Smooth muscle cell (in vitro differentiated cells): Measurements from ENCODE around the gene PLA2G12A. TPM values are rescaled to one million over a fixed set of nuclear protein-coding genes. Genes with fewer than 3 reads are reported as not detected.

ENCODE experiments used
- DNase-seq: peaks from one replicate; lab custom pipeline; 2025; ENCODE audit not compliant: unreplicated experiment; lab: John Stamatoyannopoulos, UW
- H2AFZ ChIP-seq: fragments of 200-600 bp; sonication (generic); 2 replicates; pipeline ENCODE4 v1.6.0; 2016; ENCODE audit warnings: antibody characterized with exemption, low read depth, mild to moderate bottlenecking
- H3F3A ChIP-seq: fragments of 200-600 bp; sonication (generic); 2 replicates; pipeline ENCODE4 v1.6.0; 2017; ENCODE audit warnings: antibody characterized with exemption, low read depth
- H3K27ac ChIP-seq: fragments of 200-600 bp; sonication (generic); 2 replicates; pipeline ENCODE4 v1.5.1; 2016; ENCODE audit warnings: low read depth, mild to moderate bottlenecking
- H3K27me3 ChIP-seq: fragments of 200-600 bp; sonication (generic); 2 replicates; pipeline ENCODE4 v1.6.1; 2016; ENCODE audit warnings: low read depth, mild to moderate bottlenecking
- H3K36me3 ChIP-seq: fragments of 200-600 bp; sonication (generic); 2 replicates; pipeline ENCODE4 v1.5.1; 2016; ENCODE audit warnings: low read depth
- H3K4me1 ChIP-seq: fragments of 200-600 bp; sonication (generic); 2 replicates; pipeline ENCODE4 v1.5.1; 2016; ENCODE audit warnings: low read depth
- H3K4me2 ChIP-seq: fragments of 200-600 bp; sonication (generic); 2 replicates; pipeline ENCODE4 v1.6.0; 2016; ENCODE audit warnings: mild to moderate bottlenecking
- H3K4me3 ChIP-seq: fragments of 200-600 bp; sonication (generic); 2 replicates; pipeline ENCODE4 v1.5.1; 2016; ENCODE audit warnings: mild to moderate bottlenecking
- H3K79me2 ChIP-seq: fragments of 200-600 bp; sonication (generic); 2 replicates; pipeline ENCODE4 v1.6.0; 2016; ENCODE audit warnings: low read depth, mild to moderate bottlenecking
- H3K9ac ChIP-seq: fragments of 200-600 bp; sonication (generic); 2 replicates; pipeline ENCODE4 v1.6.0; 2016; ENCODE audit warnings: low read depth
- H3K9me3 ChIP-seq: fragments of 200-600 bp; sonication (generic); replicated peaks from 2 replicates; pipeline ENCODE4 v1.5.1; 2016; ENCODE audit warnings: low read depth
- H4K20me1 ChIP-seq: fragments of 200-600 bp; sonication (generic); 2 replicates; pipeline ENCODE4 v1.6.0; 2016; ENCODE audit warnings: low read depth
- CTCF ChIP-seq: fragments of 200-600 bp; sonication (generic); IDR thresholded peaks from 2 replicates; pipeline ENCODE4 v1.5.1; 2017; ENCODE audit warnings: borderline replicate concordance, mild to moderate bottlenecking, antibody characterized with exemption; ENCODE audit not compliant: insufficient read depth, poor library complexity, severe bottlenecking
- whole genome bisulfite sequencing: methylation state at CpG from one replicate; pipeline ENCODE4 v1.1.7; 2016; ENCODE audit warnings: low lambda C conversion rate; 5-methylcytosine and 5-hydroxymethylcytosine counted together
- polyA plus RNA-seq: library from polyadenylated mRNA; unstranded; fragments of >200 nt; fragmentation: Nextera tagmentation; extraction: Ambion mirVana; gene quantifications from 2 replicates; pipeline ENCODE4 v1.2.1, GENCODE V29; 2016
- total RNA-seq: library from RNA; depleted of rRNA; stranded (reverse); fragments of >200 nt; gene quantifications from 2 replicates; pipeline ENCODE4 v1.2.3, GENCODE V29; 2014

PLA2G12A gene
- total and polyA plus RNA-seq, 2 experiments from 2014 or later = 36.8 to 56.5 TPM

- H3K4me2 ChIP-seq = no peak overlapping the region
- no peaks in the 10 kb centered on the region for H4K20me1 ChIP-seq
- peaks cover 14% of the 10 kb centered on the region for H3F3A ChIP-seq
- H3K79me2 ChIP-seq = peaks cover 37% of the 10 kb centered on the region
- H3K27me3 ChIP-seq = no peaks in the 10 kb centered on the region
- no peak overlapping the region for H3K27ac ChIP-seq
- no peak for DNase-seq
- no peak overlapping the region for H3K4me3 ChIP-seq
- H3K36me3 ChIP-seq = no peaks in the 10 kb centered on the region
- H2AFZ ChIP-seq = no peak overlapping the region
- TF ChIP-seq CTCF = no peak
- no peaks in the 10 kb centered on the region for H3K9me3 ChIP-seq
- H3K4me1 ChIP-seq = peaks cover 13% of the 10 kb centered on the region
- WGBS = 92% methylated on average over 8 of the region's 8 CpGs
- H3K9ac ChIP-seq = no peak overlapping the region
Measured at GRCh38 chr4:109699553-109700225, 30.2 kb downstream of the PLA2G12A start.

- Histone ChIP-seq H3K4me2 (no peak overlapping the region), H3K27me3 (no peaks in the 10 kb centered on the region), H2AFZ (no peak overlapping the region), H4K20me1 (no peaks in the 10 kb centered on the region), H3K36me3 (no peaks in the 10 kb centered on the region), H3K9me3 (no peaks in the 10 kb centered on the region), H3K27ac (no peak overlapping the region), H3K79me2 (peaks cover 37% of the 10 kb centered on the region), H3F3A (peaks cover 8% of the 10 kb centered on the region), H3K4me3 (no peak overlapping the region), H3K9ac (no peak overlapping the region), H3K4me1 (peaks cover 10% of the 10 kb centered on the region)
- 96% methylated on average over 1 of the region's 1 CpG for WGBS
- DNase-seq = no peak
- TF ChIP-seq CTCF = no peak
Measured at GRCh38 chr4:109698656-109699055, 31.2 kb downstream of the PLA2G12A start.

- H3K79me2 ChIP-seq = no peaks in the 10 kb centered on the region
- no peaks in the 10 kb centered on the region for H3F3A ChIP-seq
- no peak for DNase-seq
- no peaks in the 10 kb centered on the region for H3K4me1 ChIP-seq
- no peaks in the 10 kb centered on the region for H3K27me3 ChIP-seq
- H3K9me3 ChIP-seq = no peaks in the 10 kb centered on the region
- H3K27ac ChIP-seq = no peak overlapping the region
- peaks cover 5% of the 10 kb centered on the region for H3K36me3 ChIP-seq
- no peak overlapping the region for H3K4me3 ChIP-seq
- no peak for TF ChIP-seq CTCF
- WGBS = 96% methylated on average over 1 of the region's 1 CpG
- H3K4me2 ChIP-seq = no peak overlapping the region
- no peaks in the 10 kb centered on the region for H4K20me1 ChIP-seq
- no peak overlapping the region for H2AFZ ChIP-seq
- H3K9ac ChIP-seq = no peak overlapping the region
Measured at GRCh38 chr4:109691411-109691920, 38.4 kb downstream of the PLA2G12A start.
